HCT116 (cell line): ENCODE results near the gene DAPK3. TPM values are rescaled to one million over a fixed set of nuclear protein-coding genes. Genes with fewer than 3 reads are reported as not detected.

Source experiments
- ATAC-seq: fragments of 200-7000 bp; cut with Tn5 transposase; 2 replicates; pipeline ENCODE4 v1.9.1; 2020; ENCODE audit warnings: mild to moderate bottlenecking, moderate library complexity
- BruUV-seq: library from RNA; stranded (reverse); fragments of 400-500 nt; replicated peaks from 2 replicates; lab custom pipeline; 2021; lab: Mats Ljungman, UMichigan
- CTCF ChIA-PET: fragments of 300-600 bp; sonication (Branson Sonifier 250); formaldehyde crosslinking; loops from one replicate; lab custom pipeline; 2021; ENCODE audit warnings: antibody characterized with exemption; lab: Charles Lee
- POLR2A ChIA-PET: fragments of 300-600, 350-600 bp; sonication (Branson Sonifier 250); formaldehyde crosslinking; loops from one replicate; lab custom pipeline; 2021; ENCODE audit warnings: antibody characterized with exemption; lab: Charles Lee
- RAD21 ChIA-PET, 2 experiments: fragments of 300-600 bp; sonication (Branson Sonifier 250); formaldehyde crosslinking; loops; one replicate each; lab custom pipeline; 2023; ENCODE audit warnings: low total read pairs in 2 of 2; ENCODE audit not compliant: uncharacterized antibody in 2 of 2, unreplicated experiment in 2 of 2, low non-redundant PET in 1 of 2; lab: Charles Lee
- DNase-seq: peaks from one replicate; pipeline ENCODE4 v3.0.0-alpha.2; 2010; ENCODE audit warnings: low read depth, low spot score
- H2AFZ ChIP-seq: fragments of 200-600 bp; shearing (Covaris generic), sonication (generic); 2 replicates; pipeline ENCODE4 v1.6.1; 2017; ENCODE audit warnings: low read depth, mixed run types, mixed read lengths, antibody characterized with exemption, low read length; ENCODE audit not compliant: poor library complexity, severe bottlenecking
- H3K27ac ChIP-seq: 2 replicates; pipeline ENCODE4 v1.5.1; 2012; ENCODE audit warnings: low read depth, low read length
- H3K27me3 ChIP-seq: fragments of 200-600 bp; sonication (generic); 2 replicates; pipeline ENCODE4 v1.6.1; 2016; ENCODE audit warnings: mixed run types, low read length, mixed read lengths; ENCODE audit not compliant: insufficient read depth
- H3K36me3 ChIP-seq, 2 experiments: fragments of 200-500 bp in 1 of 2; fragments of 200-600 bp in 1 of 2; sonication (Bioruptor generic) in 1 of 2; sonication (generic) in 1 of 2; 2 replicates each; pipeline versions ENCODE4 v1.5.1 to v1.6.1; 2014 to 2016; ENCODE audit warnings: low read length in 2 of 2, inconsistent platforms in 1 of 2, mixed read lengths in 1 of 2, mixed run types in 1 of 2; ENCODE audit not compliant: insufficient read depth in 2 of 2, control insufficient read depth in 1 of 2
- H3K4me1 ChIP-seq, 2 experiments: fragments of 200-600 bp in 1 of 2; sonication (generic) in 1 of 2; 2 replicates each; pipeline versions ENCODE4 v1.5.1 to v1.6.1; 2012 to 2017; ENCODE audit warnings: low read length in 2 of 2, inconsistent platforms in 1 of 2, mild to moderate bottlenecking in 1 of 2, mixed read lengths in 1 of 2, mixed run types in 1 of 2, moderate library complexity in 1 of 2; ENCODE audit not compliant: insufficient read depth in 2 of 2, control insufficient read depth in 1 of 2
- H3K4me2 ChIP-seq: fragments of 200-600 bp; sonication (generic); 2 replicates; pipeline ENCODE4 v1.6.1; 2017; ENCODE audit warnings: mixed run types, low read length, mixed read lengths
- H3K4me3 ChIP-seq, 2 experiments: fragments of 200-600 bp in 1 of 2; sonication (generic) in 1 of 2; replicated peaks in 1 of 2; 2 replicates each; pipeline ENCODE4 v1.5.1; 2011 to 2016; ENCODE audit warnings: low read length in 2 of 2, control low read depth in 1 of 2, low read depth in 1 of 2, mild to moderate bottlenecking in 1 of 2, mixed read lengths in 1 of 2, mixed run types in 1 of 2
- H3K79me2 ChIP-seq: fragments of 200-600 bp; sonication (generic); 2 replicates; pipeline ENCODE4 v1.6.1; 2017; ENCODE audit warnings: mild to moderate bottlenecking, mixed run types, low read length, moderate library complexity, mixed read lengths; ENCODE audit not compliant: insufficient read depth
- H3K9ac ChIP-seq: fragments of 200-600 bp; sonication (generic); 2 replicates; pipeline ENCODE4 v1.6.1; 2016; ENCODE audit warnings: low read length, mixed read lengths
- H3K9me2 ChIP-seq: fragments of 200-600 bp; sonication (generic), shearing (Covaris generic); 2 replicates; pipeline ENCODE4 v1.6.1; 2017; ENCODE audit warnings: mixed run types, mild to moderate bottlenecking, moderate library complexity; ENCODE audit not compliant: insufficient read depth
- H3K9me3 ChIP-seq, 2 experiments: fragments of 200-500 bp in 1 of 2; fragments of 200-600 bp in 1 of 2; sonication (Bioruptor generic) in 1 of 2; sonication (generic) in 1 of 2; 2 replicates each; pipeline ENCODE4 v1.6.1; 2014 to 2017; ENCODE audit warnings: low read length in 2 of 2, mixed read lengths in 2 of 2, inconsistent platforms in 1 of 2, low read depth in 1 of 2, mild to moderate bottlenecking in 1 of 2, mixed run types in 1 of 2, moderate library complexity in 1 of 2; ENCODE audit not compliant: control insufficient read depth in 1 of 2, insufficient read depth in 1 of 2
- H4K20me1 ChIP-seq: fragments of 200-600 bp; sonication (generic), shearing (Covaris generic); 2 replicates; pipeline ENCODE4 v1.6.1; 2017; ENCODE audit warnings: mixed run types, mild to moderate bottlenecking, moderate library complexity; ENCODE audit not compliant: insufficient read depth
- ATF3 ChIP-seq: IDR thresholded peaks from 2 replicates; pipeline ENCODE4 v1.6.1; 2012
- CBX3 ChIP-seq: IDR thresholded peaks from 2 replicates; pipeline ENCODE4 v1.6.1; 2012; ENCODE audit warnings: low read depth
- CEBPB ChIP-seq: IDR thresholded peaks from 2 replicates; pipeline ENCODE4 v1.6.1; 2012; ENCODE audit warnings: low read depth
- CTCF ChIP-seq, 3 experiments: fragments of 200-600 bp in 1 of 3; sonication (generic) in 1 of 3; IDR thresholded peaks in 2 of 3; conservative IDR thresholded peaks in 1 of 3; 2 replicates each; pipeline ENCODE4 v1.5.1; 2012 to 2017; ENCODE audit warnings: low read depth in 2 of 3, low read length in 2 of 3, antibody characterized with exemption in 1 of 3, borderline replicate concordance in 1 of 3, control low read depth in 1 of 3, mild to moderate bottlenecking in 1 of 3, mixed read lengths in 1 of 3, mixed run types in 1 of 3, moderate library complexity in 1 of 3; ENCODE audit not compliant: insufficient read depth in 1 of 3
- EGR1 ChIP-seq: IDR thresholded peaks from 2 replicates; pipeline ENCODE4 v1.6.1; 2012; ENCODE audit warnings: low read depth
- FOSL1 ChIP-seq: IDR thresholded peaks from 2 replicates; pipeline ENCODE4 v1.6.1; 2012; ENCODE audit warnings: low read depth
- JUND ChIP-seq: IDR thresholded peaks from 2 replicates; pipeline ENCODE4 v1.6.1; 2012
- MAX ChIP-seq: IDR thresholded peaks from 2 replicates; pipeline ENCODE4 v1.6.1; 2012
- RAD21 ChIP-seq: IDR thresholded peaks from 2 replicates; pipeline ENCODE4 v1.6.1; 2012; ENCODE audit warnings: low read depth, mild to moderate bottlenecking
- SIN3A ChIP-seq: IDR thresholded peaks from 2 replicates; pipeline ENCODE4 v1.6.1; 2012; ENCODE audit warnings: low read depth
- SP1 ChIP-seq: IDR thresholded peaks from 2 replicates; pipeline ENCODE4 v1.6.1; 2012; ENCODE audit warnings: low read depth
- SRF ChIP-seq: IDR thresholded peaks from 2 replicates; pipeline ENCODE4 v1.6.1; 2012; ENCODE audit warnings: low read depth
- TCF7L2 ChIP-seq: IDR thresholded peaks from 2 replicates; pipeline ENCODE4 v1.7.0; 2011; ENCODE audit warnings: borderline replicate concordance, inconsistent platforms; ENCODE audit not compliant: insufficient read depth, insufficient read length; ENCODE audit errors: extremely low read depth
- YY1 ChIP-seq: IDR thresholded peaks from 2 replicates; pipeline ENCODE4 v1.6.1; 2011; ENCODE audit warnings: low read length, low read depth, moderate library complexity, mild to moderate bottlenecking; ENCODE audit not compliant: insufficient replicate concordance; ENCODE audit errors: extremely low read depth
- ZBTB33 ChIP-seq: IDR thresholded peaks from 2 replicates; pipeline ENCODE4 v1.6.1; 2011; ENCODE audit warnings: mild to moderate bottlenecking, low read length, moderate library complexity; ENCODE audit not compliant: insufficient replicate concordance; ENCODE audit errors: extremely low read depth
- ZFX ChIP-seq: fragments of 450-650 bp; IDR thresholded peaks from 2 replicates; pipeline ENCODE4 v1.6.1; 2017
- intact Hi-C: fragments of 100-400 bp; cut with micrococcal nuclease; formaldehyde crosslinking; loops from 2 replicates; pipeline ENCODE4 v1.10.0; 2022
- total RNA-seq: library from RNA; stranded (reverse); gene quantifications from one replicate; pipeline ENCODE4 v1.2.1, GENCODE V29; 2021; ENCODE audit not compliant: unreplicated experiment

Gene DAPK3
- total RNA-seq, 1 experiment from 2014 or later: 54.8 TPM

GRCh38 chr19:3983542-3983914 lies 12.6 kb upstream of the DAPK3 start:
- intact Hi-C loops: no loop called here

More at GRCh38 chr19:3983542-3983914, 12.6 kb upstream of the DAPK3 start:
- CTCF ChIA-PET: no interaction called here
- peaks cover 66% of the 10 kb centered on the region for H3K79me2 ChIP-seq
- no peak for DNase-seq
- peak overlapping the region; percentile 98 for H3K27ac ChIP-seq
- H3K4me2 ChIP-seq: peak overlapping the region; percentile 84
- no TSS peak for BruUV-seq
- no peaks in the 10 kb centered on the region for H3K9me2 ChIP-seq
- no peak overlapping the region for H2AFZ ChIP-seq
- no peaks in the 10 kb centered on the region for H3K27me3 ChIP-seq
- H4K20me1 ChIP-seq: peaks cover 59% of the 10 kb centered on the region; the same call in 1 of the 2 replicates
- no peaks in the 10 kb centered on the region for H3K9me3 ChIP-seq
- H3K4me3 ChIP-seq: peak overlapping the region; percentile 95
- no peak for ATAC-seq
- TF ChIP-seq YY1 (no peak), ZFX (no peak), SP1 (no peak), JUND (no peak), FOSL1 (no peak), TCF7L2 (no peak), CTCF (IDR thresholded peaks at IDR 0.05 in 2 of 3, conservative IDR thresholded peaks at IDR 0.05 in 1 of 3; ENCODE audit: borderline replicate concordance in 1 of 3, insufficient read depth in 1 of 3, low read depth in 2 of 3, low read length in 2 of 3) (no peak), ZBTB33 (no peak), SIN3A (no peak), ATF3 (no peak), SRF (no peak), MAX (no peak), CEBPB (no peak), RAD21 (no peak), CBX3 (no peak), EGR1 (no peak)
- H3K36me3 ChIP-seq: peaks cover 50 to 62% of the 10 kb centered on the region in 2 experiments
- RAD21 ChIA-PET: no interaction called here
- H3K4me1 ChIP-seq: peaks cover 22 to 53% of the 10 kb centered on the region in 2 experiments
- POLR2A ChIA-PET: interaction anchor here (3.1 kb wide), 1 partner anchor 13 kb away, joined by 60 read pairs; the partner anchor contains the start of gene DAPK3
- peak overlapping the region; percentile 99 for H3K9ac ChIP-seq
